GM19043 (cell line): ENCODE data around the gene LHPP.

Experiments
- ATAC-seq: cut with Tn5 transposase; IDR thresholded peaks from one replicate; pipeline ENCODE4 v1.9.1; 2021; ENCODE audit warnings: low read depth; ENCODE audit not compliant: unreplicated experiment

Gene LHPP

DNA sequence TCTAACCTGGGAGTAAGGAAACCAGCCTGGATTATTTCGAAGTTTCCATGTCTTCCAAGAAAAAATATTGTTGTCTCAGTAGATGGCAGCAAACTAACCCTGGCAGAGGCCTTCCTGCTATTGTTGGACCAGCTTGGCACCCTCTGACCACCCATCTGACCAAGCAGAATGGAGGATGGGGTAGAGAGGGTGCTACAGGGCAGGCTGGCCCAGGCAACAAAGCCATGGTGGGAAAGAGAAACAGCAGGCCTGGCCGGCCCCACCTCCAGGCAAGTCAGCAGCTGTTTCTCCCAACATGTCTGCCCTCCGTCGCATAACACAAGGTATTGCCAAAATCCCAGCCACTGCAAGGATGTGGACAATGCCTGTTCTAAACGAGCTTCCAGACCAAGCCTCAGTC lies 187.6 kb downstream of the LHPP start:
- no peak for ATAC-seq

DNA sequence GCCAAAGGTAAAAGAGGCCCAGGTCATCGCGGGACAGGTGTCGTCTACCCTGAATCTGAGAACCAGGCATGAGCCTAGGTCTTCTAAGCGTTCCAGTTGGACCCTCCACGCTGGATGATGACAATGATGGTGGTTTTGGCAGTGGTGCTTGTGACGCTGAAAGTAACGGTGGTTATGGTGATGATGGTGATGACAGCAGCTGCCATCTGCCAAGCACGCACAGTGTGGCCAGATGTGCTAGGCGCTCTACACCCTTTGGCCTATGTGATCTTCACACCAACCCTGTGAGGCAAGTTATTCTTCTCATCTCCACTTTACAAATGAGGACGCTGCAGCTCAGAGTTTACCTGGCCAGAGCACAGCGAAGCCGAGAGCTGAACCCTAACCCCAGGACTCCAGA lies 188.6 kb downstream of the LHPP start:
- no peak for ATAC-seq

DNA sequence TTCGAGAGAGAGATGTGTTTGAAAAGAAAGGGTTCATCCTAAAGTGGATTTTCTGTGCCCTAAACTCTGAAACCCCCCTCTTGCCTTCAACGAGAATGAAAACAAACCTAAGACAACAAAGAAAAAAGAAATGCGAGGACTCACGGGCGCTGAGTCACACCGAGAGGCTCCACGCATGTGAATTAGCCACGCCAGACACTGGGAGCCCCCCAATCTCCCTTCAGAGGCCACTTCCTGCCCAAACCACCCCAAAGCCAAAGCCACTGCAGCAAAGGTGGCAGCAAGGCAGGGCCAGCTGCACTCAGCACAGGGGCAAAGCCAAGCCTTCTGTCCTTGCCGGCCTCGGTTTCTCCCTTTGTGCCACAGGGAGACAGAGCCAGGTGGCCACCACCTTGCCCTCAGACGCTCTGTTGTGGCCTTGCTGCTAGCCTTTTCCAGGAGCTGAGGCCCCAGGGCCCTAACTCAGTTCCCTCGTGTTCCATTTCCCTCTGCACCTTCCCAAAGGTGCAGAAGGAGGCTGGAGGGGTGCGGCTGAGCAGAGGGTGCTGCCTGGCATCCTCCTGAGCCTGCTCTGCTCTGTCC lies 189.3 kb downstream of the LHPP start:
- ATAC-seq: peak; percentile 38

GRCh38 chr10:124651402-124651891 lies 189.8 kb downstream of the LHPP start:
- ATAC-seq: no peak

GRCh38 chr10:124652200-124652599 lies 190.6 kb downstream of the LHPP start:
- ATAC-seq: no peak

- no peak for ATAC-seq
Measured at GRCh38 chr10:124652701-124653100, 191.1 kb downstream of the LHPP start.

GRCh38 chr10:124653311-124653710 lies 191.7 kb downstream of the LHPP start:
- no peak for ATAC-seq

GRCh38 chr10:124653811-124654651 lies 192.4 kb downstream of the LHPP start:
- ATAC-seq: no peak

DNA sequence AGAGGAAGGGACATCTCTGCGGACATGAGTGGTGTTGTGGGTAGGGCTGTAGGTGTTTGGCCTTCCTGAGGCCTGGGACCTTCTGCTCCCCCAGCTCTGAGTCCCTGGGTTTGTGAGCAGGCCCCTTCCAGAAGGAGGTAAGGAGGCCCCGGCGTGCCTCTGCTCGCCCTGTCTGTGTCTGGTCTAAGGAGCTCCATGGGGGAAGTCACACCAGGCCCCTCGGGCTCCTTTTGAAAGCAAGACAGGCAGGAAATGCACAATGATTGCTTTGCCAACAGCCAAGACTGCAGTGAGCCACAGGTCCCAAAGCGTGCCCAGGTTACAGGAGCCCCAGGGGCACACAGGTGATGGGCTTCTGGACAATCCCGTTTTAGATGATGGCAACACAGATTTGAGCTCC lies 193.1 kb downstream of the LHPP start:
- no peak for ATAC-seq

DNA sequence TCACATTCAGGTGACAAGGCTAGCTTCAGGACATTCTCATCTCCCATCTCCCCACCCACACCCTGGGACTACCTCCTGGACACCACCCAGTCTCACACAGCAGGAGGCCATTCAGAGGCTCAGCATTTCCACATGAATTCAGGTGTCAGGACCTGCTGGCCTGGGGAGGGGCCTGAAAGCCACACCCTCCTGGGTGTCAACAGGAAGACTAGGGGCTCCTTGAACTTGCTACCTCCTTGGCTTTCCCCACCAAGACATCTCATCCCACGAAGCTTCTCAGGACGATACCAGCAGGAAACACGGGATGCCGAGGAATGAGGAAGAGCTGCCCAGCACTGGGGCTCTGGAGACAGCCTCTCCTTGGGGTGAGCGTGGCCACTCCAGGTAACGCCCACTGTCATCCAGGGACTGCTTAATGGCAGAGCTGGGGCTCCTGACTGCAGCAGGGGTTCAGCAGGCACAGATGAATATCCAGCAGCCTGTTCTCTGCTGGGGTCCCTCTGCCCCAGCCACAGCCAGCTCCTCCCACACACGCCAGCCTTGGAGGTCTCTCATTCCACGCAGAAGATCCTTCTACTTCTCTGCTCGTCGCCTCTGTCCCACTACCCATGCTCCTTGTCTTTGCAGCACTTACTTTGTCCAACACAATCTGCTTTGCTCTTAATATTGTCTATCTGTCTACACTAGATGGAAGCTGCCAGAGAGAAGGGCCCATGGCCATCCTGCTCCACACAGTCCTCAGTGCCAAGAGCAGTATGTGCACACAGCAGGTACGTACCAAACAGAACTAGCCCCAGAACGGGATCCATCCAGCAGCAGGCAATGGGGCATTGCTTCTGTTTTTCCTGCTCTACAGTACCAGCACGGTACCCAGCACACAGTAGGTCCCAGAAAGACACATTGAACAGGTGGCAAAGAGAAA lies 193.8 kb downstream of the LHPP start:
- ATAC-seq: no peak

DNA sequence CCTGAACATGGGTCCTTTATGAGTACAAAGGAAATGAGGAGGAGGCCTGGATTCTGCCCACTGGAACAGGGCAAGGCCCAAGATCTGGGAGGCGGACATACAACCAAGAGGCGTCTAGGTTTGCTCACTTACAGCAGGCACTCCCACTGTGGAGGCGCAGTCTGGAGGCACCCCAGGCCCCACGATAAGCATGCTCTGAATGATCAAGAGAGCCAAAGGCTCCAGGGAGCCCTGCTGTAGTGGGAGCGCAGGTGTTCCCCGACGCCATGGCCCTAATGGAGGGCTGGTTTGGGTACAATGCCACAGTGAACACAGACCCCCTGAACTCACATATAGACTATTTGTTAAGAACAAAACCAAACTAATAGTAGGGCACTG lies 194.5 kb downstream of the LHPP start:
- ATAC-seq: no peak

DNA sequence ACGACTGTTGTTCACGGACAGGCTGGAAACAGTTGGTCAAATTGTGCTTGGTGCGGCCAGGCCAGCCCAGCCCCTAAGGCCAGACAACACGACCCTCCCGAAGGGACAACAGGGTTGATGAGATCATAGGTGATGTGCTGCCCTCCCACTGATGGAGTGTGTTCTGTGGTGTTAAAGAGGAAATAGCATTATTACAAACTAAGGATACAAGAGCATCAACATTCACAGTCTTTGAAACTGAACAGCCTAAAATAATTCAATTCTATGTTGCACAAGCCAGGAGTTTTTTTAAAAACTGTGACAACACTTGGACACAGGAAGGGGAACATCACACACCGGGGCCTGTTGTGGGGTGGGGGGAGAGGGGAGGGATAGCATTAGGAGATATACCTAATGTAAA lies 194.9 kb downstream of the LHPP start:
- ATAC-seq: no peak

DNA sequence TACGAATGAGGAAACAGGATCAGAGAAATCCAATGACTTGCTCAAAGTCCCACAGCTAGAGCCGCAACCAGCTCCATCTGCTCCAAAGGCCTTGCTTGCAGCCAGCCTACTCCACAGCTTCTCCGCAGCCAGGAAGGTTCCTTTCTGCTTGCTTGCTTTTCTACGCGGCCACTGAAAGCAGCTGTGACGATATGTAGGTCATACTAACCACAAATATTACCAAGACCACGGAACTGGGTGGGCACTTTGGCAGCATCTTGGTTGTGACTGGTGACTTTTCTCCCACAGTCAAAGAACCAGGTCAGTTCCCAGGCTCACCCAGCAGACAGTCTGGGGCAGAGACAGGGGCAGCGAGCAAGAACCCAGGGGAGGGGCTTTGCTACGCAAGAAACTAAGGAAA lies 196.2 kb downstream of the LHPP start:
- no peak for ATAC-seq

DNA sequence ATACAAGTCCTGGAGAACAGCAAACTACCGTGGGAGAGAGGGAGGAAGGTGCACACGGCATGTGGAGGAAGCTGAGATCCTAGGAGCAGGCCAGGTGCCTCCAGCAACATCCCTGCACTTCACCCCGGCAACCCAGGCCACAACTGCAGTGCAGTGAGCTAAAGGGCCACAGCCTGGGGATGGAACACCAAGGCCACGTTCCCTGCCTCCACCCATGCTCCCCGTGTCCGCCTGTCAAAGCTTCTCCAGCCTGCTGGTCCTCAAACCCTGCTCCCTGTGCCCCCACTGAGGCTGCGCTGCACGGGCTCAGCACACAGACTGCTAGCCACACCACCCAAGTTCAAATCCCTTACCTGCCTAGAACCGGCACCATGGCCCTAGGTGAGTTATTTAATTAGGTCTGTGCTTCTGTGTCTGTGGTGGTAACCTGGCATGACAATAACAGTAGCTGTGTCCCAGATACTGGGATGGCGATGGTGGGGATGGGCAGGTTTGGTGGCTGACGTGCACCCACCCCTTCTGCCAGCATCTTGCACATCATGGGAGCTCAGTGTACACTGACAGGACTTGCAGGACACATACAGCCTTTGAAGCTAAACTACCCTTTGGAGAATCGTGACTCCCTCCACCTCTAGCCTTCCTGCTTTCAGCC lies 197.1 kb downstream of the LHPP start:
- no peak for ATAC-seq

GRCh38 chr10:124659380-124659779 lies 197.8 kb downstream of the LHPP start:
- ATAC-seq: no peak

DNA sequence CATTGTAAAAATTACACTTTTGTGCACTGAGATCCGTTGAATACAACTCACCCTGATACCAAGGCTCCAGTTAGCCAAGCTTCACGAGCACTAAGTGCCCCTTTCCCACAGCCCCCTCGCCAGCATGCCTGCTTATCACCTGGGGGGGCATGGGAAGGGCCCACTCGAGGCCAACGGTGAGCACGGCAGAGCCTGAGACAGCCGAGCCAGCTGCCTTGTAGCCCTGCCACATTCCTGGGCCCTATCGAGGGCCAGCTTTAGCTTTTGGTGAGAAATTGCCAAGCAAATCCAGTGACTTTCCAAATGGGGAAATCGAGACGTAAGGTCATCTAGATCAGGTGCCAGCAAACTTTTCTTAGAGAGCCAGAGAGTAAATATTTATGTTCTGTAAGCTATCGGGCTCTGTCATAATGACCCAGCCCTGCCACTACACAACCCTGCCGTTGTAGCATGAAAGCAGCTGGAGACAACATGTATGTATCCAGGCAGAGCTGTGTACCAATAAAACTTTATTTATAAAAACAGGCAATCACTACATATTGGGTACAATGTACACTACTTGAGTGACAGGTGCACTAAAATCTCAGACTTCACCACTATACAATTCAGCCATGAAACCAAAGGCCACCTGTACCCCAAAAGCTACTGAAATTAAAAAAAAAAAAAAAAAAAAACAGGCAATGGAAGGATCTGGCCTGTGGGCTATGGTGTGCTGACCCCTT lies 198.9 kb downstream of the LHPP start:
- ATAC-seq: no peak

GRCh38 chr10:124661660-124662180 lies 200.1 kb downstream of the LHPP start:
- no peak for ATAC-seq

GRCh38 chr10:124663228-124663627 lies 201.6 kb downstream of the LHPP start:
- no peak for ATAC-seq
